AG04450 (cell line): ENCODE data around the gene ACTR8. TPM values are rescaled to one million over a fixed set of nuclear protein-coding genes. Genes with fewer than 3 reads are reported as not detected.
A peak's percentile ranks its signal among the peaks of the same experiment; 100 is the strongest.

Experiments
- CTCF ChIA-PET: fragments of 300-600, 350-600 bp; formaldehyde crosslinking; extraction: SDS; loops from one replicate; lab custom pipeline; 2022; ENCODE audit warnings: antibody characterized with exemption, inconsistent platforms; lab: Charles Lee
- POLR2A ChIA-PET: fragments of 350-600 bp; formaldehyde crosslinking; extraction: SDS; loops from one replicate; lab custom pipeline; 2021; ENCODE audit warnings: antibody characterized with exemption, inconsistent platforms; lab: Yijun Ruan, JAX
- DNase-seq: peaks from one replicate; pipeline ENCODE4 v3.0.0-alpha.2; 2011; ENCODE audit warnings: low read depth, low spot score
- H3K27ac ChIP-seq: one replicate; pipeline ENCODE4 v1.5.1; 2012; ENCODE audit warnings: low read depth, low read length, control low read depth
- H3K27me3 ChIP-seq: one replicate; pipeline ENCODE4 v1.6.0; 2012; ENCODE audit warnings: low read length; ENCODE audit not compliant: control insufficient read depth, insufficient read depth
- H3K4me3 ChIP-seq: 2 replicates; pipeline ENCODE4 v1.5.1; 2011; ENCODE audit warnings: mild to moderate bottlenecking, low read depth, low read length, control low read depth
- H3K9me3 ChIP-seq: 2 replicates; pipeline ENCODE4 v1.5.1; 2012; ENCODE audit warnings: low read length; ENCODE audit not compliant: control insufficient read depth, insufficient read depth
- polyA plus RNA-seq: library from polyadenylated mRNA; depleted of rRNA; stranded (reverse); fragments of >200 nt; gene quantifications from 2 replicates; pipeline ENCODE4 v1.2.3, GENCODE V29; 2011
- TF ChIP-seq, protein P1 (sequence below): IDR thresholded peaks from 2 replicates; pipeline ENCODE4 v1.5.1; 2011; ENCODE audit warnings: low read depth, low read length, control low read depth, inconsistent platforms

Gene ACTR8
- polyA plus RNA-seq, 1 experiment = 37.5 TPM

- no peak overlapping the region for H3K4me3 ChIP-seq
- CTCF ChIA-PET = interaction anchor here (0.5 kb wide), 1 partner anchor 85 kb away, joined by 7 read pairs; no protein-coding TSS in a partner anchor
- no peaks in the 10 kb centered on the region for H3K27me3 ChIP-seq
- H3K9me3 ChIP-seq = no peaks in the 10 kb centered on the region
- no peak overlapping the region for H3K27ac ChIP-seq
- no peak for DNase-seq
- POLR2A ChIA-PET = no interaction called here
- TF ChIP-seq, protein P1, sequence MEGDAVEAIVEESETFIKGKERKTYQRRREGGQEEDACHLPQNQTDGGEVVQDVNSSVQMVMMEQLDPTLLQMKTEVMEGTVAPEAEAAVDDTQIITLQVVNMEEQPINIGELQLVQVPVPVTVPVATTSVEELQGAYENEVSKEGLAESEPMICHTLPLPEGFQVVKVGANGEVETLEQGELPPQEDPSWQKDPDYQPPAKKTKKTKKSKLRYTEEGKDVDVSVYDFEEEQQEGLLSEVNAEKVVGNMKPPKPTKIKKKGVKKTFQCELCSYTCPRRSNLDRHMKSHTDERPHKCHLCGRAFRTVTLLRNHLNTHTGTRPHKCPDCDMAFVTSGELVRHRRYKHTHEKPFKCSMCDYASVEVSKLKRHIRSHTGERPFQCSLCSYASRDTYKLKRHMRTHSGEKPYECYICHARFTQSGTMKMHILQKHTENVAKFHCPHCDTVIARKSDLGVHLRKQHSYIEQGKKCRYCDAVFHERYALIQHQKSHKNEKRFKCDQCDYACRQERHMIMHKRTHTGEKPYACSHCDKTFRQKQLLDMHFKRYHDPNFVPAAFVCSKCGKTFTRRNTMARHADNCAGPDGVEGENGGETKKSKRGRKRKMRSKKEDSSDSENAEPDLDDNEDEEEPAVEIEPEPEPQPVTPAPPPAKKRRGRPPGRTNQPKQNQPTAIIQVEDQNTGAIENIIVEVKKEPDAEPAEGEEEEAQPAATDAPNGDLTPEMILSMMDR = no peak
These were observed 23.7 kb downstream of the ACTR8 start for GRCh38 chr3:53858096-53858741.

GRCh38 chr3:53856964-53857363, 25.0 kb downstream of the ACTR8 start:
- Histone ChIP-seq H3K27ac (no peak overlapping the region), H3K9me3 (no peaks in the 10 kb centered on the region), H3K27me3 (no peaks in the 10 kb centered on the region), H3K4me3 (no peak overlapping the region)
- TF ChIP-seq, protein P1 = no peak
- no peak for DNase-seq
- ChIA-PET POLR2A (no interaction called here), CTCF (interaction anchor here (1.3 kb wide), 1 partner anchor 12 kb away, joined by 3 read pairs; no protein-coding TSS in a partner anchor)

- CTCF ChIA-PET = no interaction called here
- peak; percentile 24 for DNase-seq
These were observed 31.1 kb downstream of the ACTR8 start for GRCh38 chr3:53850895-53851294.

DNA sequence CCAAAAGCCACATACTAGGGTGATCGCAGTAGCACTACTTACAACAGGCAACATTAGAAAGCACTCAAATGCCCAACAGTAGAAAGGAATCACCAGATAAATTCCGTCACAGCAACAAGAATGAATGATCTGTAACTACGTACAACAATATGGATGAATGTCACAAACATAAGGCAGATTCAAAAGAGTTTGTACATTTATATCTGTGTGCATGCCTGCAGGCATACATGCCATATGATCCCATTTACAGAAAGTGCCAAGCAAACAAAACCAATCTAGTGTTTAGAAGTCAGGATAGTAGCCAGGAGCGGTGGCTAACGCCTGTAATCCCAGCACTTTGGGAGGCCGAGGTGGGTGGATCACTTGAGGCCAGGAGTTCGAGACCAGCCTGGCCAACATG, 32.0 kb downstream of the ACTR8 start:
- ChIA-PET POLR2A (no interaction called here), CTCF (no interaction called here)
- no peak overlapping the region for H3K27ac ChIP-seq
- no peak for DNase-seq
- H3K9me3 ChIP-seq = peaks cover 3% of the 10 kb centered on the region; the same call in 1 of the 2 replicates
- no peak overlapping the region for H3K4me3 ChIP-seq
- TF ChIP-seq, protein P1 = no peak
- peaks cover 37% of the 10 kb centered on the region for H3K27me3 ChIP-seq

More at GRCh38 chr3:53850895-53851294, 31.1 kb downstream of the ACTR8 start:
- POLR2A ChIA-PET = no interaction called here
- Histone ChIP-seq H3K27ac (no peak overlapping the region), H3K9me3 (peaks cover 3% of the 10 kb centered on the region; the same call in 1 of the 2 replicates), H3K27me3 (peaks cover 28% of the 10 kb centered on the region), H3K4me3 (no peak overlapping the region)
- TF ChIP-seq, protein P1 = no peak

DNA sequence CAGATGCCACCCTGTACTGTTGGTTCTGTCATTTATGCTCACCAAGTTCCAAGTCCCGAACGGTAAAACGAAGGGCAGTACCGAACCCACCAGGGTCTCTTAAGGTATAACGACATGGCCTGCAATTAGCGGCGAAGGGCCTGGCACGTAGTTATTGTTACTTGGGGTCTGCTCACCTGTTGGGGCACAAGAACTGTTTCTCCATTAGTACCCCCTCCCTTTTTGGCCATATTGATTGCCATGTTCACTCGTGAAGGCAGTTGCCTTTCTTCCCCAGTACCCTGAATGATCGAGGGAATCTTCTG, 35.1 kb downstream of the ACTR8 start:
- POLR2A ChIA-PET = no interaction called here
- H3K4me3 ChIP-seq = no peak overlapping the region
- CTCF ChIA-PET = no interaction called here
- DNase-seq = no peak
- TF ChIP-seq, protein P1 = no peak
- no peak overlapping the region for H3K27ac ChIP-seq
- peaks cover 53% of the 10 kb centered on the region for H3K27me3 ChIP-seq
- H3K9me3 ChIP-seq = peaks cover 3% of the 10 kb centered on the region; the same call in 1 of the 2 replicates
